ENCODE results near the gene CHD2.
A peak's percentile ranks its signal among the peaks of the same experiment; 100 is the strongest.

Gene CHD2

DNA sequence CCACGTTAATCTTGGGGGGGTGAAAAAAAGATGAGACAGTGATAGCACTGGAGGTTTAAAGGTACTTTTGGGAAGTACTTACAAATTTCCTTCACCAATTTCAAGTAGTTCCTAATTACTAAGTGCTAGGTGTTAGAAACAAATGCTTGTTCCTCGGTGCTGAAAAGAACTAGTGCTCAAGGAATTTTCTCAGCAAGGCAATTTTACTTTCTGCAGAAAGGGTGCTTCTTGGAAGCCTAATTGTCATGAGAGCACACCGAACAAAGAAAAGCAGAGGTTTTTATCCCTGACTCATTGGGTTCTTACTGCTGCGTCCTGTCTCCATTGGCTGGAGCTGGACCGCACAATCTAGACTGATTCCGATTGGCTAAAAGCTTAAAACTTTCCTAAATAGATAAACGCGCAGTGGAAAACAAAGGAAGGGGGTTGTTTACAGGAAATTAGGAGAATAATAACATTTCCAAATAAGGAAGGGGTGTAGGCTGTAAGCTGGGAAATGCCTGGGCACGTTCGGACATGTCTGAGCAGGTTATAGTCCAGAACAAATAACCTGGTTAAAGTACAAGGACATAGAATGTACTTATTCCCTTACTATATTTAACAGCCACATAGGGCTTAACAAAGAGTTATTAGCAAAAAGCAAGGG lies 49.6 kb downstream of the CHD2 start:
- DNase-seq (ENCODE audit: low read depth): peak; percentile 81
- no peak overlapping the region for H3K4me3 ChIP-seq (ENCODE audit: low read length)
- TF ChIP-seq, protein P1, sequence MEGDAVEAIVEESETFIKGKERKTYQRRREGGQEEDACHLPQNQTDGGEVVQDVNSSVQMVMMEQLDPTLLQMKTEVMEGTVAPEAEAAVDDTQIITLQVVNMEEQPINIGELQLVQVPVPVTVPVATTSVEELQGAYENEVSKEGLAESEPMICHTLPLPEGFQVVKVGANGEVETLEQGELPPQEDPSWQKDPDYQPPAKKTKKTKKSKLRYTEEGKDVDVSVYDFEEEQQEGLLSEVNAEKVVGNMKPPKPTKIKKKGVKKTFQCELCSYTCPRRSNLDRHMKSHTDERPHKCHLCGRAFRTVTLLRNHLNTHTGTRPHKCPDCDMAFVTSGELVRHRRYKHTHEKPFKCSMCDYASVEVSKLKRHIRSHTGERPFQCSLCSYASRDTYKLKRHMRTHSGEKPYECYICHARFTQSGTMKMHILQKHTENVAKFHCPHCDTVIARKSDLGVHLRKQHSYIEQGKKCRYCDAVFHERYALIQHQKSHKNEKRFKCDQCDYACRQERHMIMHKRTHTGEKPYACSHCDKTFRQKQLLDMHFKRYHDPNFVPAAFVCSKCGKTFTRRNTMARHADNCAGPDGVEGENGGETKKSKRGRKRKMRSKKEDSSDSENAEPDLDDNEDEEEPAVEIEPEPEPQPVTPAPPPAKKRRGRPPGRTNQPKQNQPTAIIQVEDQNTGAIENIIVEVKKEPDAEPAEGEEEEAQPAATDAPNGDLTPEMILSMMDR (IDR thresholded peaks at IDR 0.05; ENCODE audit: insufficient read depth, low read depth, low read length, missing control alignments): no peak

DNA sequence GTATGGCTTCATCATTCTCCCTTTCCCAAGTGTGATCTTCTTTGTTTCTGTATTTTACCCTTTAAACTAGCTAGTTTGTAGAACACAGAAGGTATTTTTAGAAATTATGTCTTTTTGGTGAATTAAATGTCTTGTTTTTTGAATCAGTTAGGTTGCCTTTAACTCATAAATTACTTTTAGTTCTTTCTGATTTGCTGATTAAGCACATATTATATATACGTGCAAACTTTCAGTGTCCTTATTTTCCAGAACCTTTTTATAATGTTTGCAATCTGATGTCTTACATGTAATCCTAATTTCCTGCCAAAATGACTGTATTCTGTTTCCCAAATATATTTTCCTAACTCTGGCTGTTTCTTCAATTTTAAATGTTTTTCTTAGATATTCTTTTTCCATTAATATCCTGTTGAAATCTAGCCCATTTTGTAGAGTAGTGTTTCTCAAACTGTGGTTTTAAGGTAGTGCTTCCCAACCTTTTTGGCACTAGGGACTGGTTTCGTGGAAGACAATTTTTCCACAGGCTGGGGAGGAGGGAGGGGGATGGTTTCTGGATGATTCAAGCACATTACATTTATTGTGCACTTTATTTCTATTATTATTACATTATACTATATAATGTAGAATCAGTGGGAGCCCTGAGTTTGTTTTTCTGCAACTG lies 51.8 kb downstream of the CHD2 start:
- TF ChIP-seq, protein P1 (IDR thresholded peaks at IDR 0.05; ENCODE audit: insufficient read depth, low read depth, low read length, missing control alignments): no peak
- no peak for DNase-seq (ENCODE audit: low read depth)
- no peak overlapping the region for H3K4me3 ChIP-seq (ENCODE audit: low read length)

DNA sequence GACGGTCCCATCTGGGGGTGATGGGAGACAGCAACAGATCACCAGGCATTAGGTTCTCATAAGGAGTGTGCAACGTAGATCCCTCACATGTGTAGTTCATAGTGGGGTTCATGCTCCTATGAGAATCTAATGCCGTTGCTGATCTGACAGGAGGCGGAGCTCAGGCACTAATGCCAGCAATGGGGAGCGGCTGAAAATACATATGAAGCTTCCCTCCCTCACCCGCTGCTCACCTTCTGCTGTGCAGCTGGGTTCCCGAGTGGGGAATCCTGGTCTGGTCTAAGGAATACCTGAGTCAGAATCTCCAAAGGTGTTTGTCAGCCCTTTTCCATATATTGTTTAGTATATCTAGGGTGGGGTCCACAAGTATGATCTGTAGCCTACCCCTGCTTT lies 52.3 kb downstream of the CHD2 start:
- DNase-seq (ENCODE audit: low read depth): no peak
- no peak overlapping the region for H3K4me3 ChIP-seq (ENCODE audit: low read length)
- TF ChIP-seq, protein P1 (IDR thresholded peaks at IDR 0.05; ENCODE audit: insufficient read depth, low read depth, low read length, missing control alignments): no peak

DNA sequence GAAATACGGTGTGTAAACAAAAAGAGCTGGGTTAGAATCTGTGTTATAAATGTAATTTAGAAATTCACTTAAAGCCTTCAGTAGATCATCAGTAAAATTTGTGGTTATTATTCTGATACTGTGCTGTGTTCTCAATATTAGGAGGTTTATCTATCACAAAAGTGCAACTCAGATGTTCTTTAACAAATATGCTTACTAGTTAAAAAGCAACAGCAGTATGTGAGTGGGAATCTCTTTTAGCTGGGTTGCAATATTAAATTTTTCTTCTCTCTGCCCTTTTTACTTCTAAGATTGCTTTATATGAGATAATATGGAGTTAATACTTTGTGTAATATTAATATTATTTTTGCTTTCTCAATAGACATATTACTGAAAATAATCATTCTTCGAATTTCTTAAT lies 53.4 kb downstream of the CHD2 start:
- TF ChIP-seq, protein P1 (IDR thresholded peaks at IDR 0.05; ENCODE audit: insufficient read depth, low read depth, low read length, missing control alignments): no peak
- no peak for DNase-seq (ENCODE audit: low read depth)
- H3K4me3 ChIP-seq (ENCODE audit: low read length): no peak overlapping the region

DNA sequence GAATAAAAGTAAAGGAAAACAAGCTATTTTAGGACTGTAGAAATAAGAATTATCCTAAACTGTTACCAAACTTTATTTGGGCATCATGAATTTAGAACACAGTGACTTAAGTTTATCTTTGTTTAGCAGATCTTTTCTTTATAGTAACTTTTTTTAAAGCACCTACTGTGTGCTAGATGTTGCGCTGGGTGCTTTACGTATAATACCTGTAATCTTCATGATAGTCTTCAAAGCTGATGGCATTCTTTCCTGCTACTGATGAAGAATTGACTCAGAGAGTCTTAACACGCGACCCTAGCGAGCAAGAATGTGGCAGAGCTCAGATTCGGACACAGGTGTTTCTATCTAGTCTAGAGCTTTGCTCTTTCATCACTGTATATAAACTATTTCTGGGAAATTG lies 53.9 kb downstream of the CHD2 start:
- TF ChIP-seq, protein P1 (IDR thresholded peaks at IDR 0.05; ENCODE audit: insufficient read depth, low read depth, low read length, missing control alignments): no peak
- no peak for DNase-seq (ENCODE audit: low read depth)
- no peak overlapping the region for H3K4me3 ChIP-seq (ENCODE audit: low read length)

DNA sequence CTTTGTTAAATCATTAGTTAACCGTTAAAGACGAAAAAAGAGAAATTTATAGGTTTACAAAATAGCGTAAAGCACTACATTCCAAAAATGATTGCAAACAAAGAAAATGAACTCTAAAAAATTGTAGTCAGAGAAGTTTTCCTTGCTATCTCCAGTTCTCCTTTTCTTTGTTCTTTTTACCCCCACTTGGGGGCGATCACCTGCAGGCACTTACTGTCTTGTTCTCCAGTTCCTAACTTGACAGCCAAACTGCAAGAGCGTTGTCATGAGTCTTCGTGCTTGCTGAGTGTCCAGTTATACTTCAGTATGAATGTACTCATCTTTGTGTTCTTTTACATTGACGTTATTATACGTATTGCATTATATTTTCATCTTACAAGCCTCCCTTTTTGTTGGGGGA lies 54.5 kb downstream of the CHD2 start:
- TF ChIP-seq, protein P1 (IDR thresholded peaks at IDR 0.05; ENCODE audit: insufficient read depth, low read depth, low read length, missing control alignments): peak; percentile 41

DNA sequence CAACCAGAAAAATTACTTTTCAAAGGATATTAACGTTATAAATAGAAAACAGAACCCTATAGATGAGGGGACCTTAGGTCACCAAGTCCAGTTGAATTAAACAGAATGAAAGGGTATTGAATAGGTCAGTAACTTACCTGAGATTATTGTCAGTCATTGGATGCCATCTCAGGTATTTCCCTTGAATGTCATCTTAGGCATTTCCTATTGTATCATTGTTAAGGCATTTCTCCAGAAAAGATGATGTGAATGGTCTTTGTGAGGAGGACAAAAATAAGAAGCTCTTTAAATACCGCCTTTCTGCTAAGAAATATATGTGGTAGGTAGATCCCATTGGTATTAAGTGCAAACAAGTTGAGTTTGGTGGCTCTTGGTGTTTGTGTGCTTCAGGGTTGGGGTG lies 55.6 kb downstream of the CHD2 start:
- no peak overlapping the region for H3K4me3 ChIP-seq (ENCODE audit: low read length)
- TF ChIP-seq, protein P1 (IDR thresholded peaks at IDR 0.05; ENCODE audit: insufficient read depth, low read depth, low read length, missing control alignments): no peak

More for the DNA sequence above, 54.5 kb downstream of the CHD2 start:
- DNase-seq (ENCODE audit: low read depth): peak; percentile 24
- no peak overlapping the region for H3K4me3 ChIP-seq (ENCODE audit: low read length)

More for the DNA sequence above, 55.6 kb downstream of the CHD2 start:
- DNase-seq (ENCODE audit: low read depth): no peak

Data from epithelial cell of esophagus (primary cell).